T-helper 1 cell (primary cell): ENCODE data around the gene PRDX5.

Experiments used
- DNase-seq, 5 donors: peaks; one replicate each; pipeline ENCODE4 v3.0.0-alpha.2; 2012 to 2020

The PRDX5 gene

DNA sequence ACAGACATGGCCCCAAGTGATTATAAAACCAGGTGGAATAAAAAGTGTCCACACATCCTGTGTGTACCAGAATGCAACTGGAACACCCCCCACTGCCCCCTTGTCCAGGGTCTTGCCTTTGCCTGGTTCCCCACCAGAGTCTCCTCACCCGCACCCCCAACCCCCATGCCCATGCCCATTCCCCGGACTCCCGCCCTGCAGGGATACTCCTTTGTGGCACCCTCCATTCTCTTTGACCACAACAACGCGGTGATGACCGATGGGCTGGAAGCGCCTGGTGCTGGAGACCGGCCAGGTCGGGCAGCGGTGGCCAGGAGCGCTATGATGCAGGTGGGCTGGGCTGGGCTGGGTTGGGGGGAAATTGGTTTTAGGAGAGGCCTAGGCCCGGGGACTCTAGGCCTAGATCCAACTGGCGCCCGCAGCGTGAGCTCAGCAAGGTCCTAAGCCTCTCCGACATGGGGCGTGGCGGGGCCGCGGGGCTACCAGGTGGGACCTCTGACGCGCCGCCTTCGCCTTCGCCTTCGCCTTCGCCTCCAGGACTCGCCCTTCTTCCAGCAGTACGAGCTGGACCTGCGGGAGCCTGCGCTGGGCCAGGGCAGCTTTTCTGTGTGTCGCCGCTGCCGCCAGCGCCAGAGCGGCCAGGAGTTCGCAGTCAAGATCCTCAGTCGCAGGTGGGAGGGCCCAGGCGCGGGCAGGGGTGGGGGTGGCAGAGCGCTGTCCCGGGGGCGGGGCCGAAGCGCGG is 50.2 kb downstream of the PRDX5 start:
- DNase-seq, result no peak

DNA sequence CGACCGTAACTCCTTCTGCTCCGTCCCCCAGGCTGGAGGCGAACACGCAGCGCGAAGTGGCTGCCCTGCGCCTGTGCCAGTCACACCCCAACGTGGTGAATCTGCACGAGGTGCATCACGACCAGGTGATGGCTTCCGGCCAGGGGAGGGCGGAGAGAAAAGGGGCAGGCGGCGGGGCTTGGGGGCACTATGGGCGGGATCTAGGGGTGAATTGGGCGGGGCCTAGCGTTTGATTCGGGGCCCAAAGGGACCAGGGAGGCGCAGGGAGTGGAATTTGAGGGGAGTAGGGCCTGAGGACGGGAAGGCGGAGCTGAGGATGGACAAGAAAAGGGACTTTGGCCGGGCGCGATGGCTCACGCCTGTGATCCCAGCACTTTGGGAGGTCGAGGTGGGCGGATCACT is 50.8 kb downstream of the PRDX5 start:
- no peak for DNase-seq

DNA sequence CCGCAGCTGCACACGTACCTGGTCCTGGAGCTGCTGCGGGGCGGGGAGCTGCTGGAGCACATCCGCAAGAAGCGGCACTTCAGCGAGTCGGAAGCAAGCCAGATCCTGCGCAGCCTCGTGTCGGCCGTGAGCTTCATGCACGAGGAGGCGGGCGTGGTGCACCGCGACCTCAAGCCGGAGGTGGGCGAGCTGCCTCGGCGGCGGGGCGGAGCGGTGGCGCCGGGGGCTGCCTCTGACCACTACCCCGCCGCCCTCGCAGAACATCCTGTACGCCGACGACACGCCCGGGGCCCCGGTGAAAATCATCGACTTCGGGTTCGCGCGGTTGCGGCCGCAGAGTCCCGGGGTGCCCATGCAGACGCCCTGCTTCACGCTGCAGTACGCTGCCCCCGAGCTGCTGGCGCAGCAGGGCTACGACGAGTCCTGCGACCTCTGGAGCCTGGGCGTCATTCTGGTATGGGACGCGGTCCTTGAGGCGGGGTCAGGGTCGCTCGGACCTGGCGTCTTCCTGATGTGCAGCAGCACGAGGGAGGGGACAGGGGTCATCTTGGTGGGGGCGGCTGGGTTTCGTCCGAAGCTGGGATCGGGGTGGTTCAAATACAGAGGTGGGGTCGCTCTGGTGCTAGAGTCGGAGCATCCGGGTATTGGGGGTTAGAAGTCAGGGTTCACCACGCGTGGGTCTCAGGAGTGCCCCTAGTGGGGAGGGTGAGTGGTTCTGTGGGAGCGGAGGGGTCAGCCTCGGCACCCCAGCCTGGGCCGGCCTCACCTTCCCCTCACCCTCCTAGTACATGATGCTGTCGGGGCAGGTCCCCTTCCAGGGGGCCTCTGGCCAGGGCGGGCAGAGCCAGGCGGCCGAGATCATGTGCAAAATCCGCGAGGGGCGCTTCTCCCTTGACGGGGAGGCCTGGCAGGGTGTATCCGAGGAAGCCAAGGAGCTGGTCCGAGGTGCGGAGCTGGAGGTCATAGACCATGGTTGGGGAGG is 51.8 kb downstream of the PRDX5 start:
- DNase-seq, result no peak

DNA sequence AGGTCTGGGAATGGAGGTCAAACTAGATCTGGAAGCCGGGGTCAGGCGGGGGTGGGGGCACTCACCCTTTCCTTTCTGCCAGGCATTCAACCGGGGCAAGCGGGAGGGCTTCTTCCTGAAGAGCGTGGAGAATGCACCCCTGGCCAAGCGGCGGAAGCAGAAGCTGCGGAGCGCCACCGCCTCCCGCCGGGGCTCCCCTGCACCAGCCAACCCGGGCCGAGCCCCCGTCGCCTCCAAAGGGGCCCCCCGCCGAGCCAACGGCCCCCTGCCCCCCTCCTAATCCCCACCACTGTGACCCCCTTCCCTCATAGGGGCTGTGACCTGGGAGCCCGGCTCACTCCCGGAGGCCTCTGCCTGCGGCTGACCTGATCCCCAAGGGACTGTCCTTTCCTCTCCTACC is 53.3 kb downstream of the PRDX5 start:
- no peak for DNase-seq
